Neural cell (in vitro differentiated cells): ENCODE results near the gene MED26. TPM values are rescaled to one million over a fixed set of nuclear protein-coding genes. Genes with fewer than 3 reads are reported as not detected.

ENCODE experiments used
- H2AFZ ChIP-seq: fragments of 200-600, 300-800 bp; sonication (generic), shearing (Covaris generic); 2 replicates; pipeline ENCODE4 v1.6.0; 2014; ENCODE audit warnings: low read depth, mild to moderate bottlenecking, antibody characterized with exemption, low read length, moderate library complexity
- H3F3A ChIP-seq: fragments of 200-600 bp; shearing (Covaris generic); 2 replicates; pipeline ENCODE4 v1.6.1; 2016; ENCODE audit warnings: mild to moderate bottlenecking, moderate library complexity, mixed read lengths, antibody characterized with exemption, low read length; ENCODE audit not compliant: insufficient read depth, poor library complexity, severe bottlenecking
- H3K27ac ChIP-seq: fragments of 200-600, 300-800 bp; sonication (generic), shearing (Covaris generic); 2 replicates; pipeline ENCODE4 v1.5.1; 2014; ENCODE audit warnings: mild to moderate bottlenecking, low read length, moderate library complexity
- H3K27me3 ChIP-seq: fragments of 300-800, 200-600 bp; sonication (generic), shearing (Covaris generic); 2 replicates; pipeline ENCODE4 v1.6.0; 2014; ENCODE audit warnings: mild to moderate bottlenecking, low read depth, low read length, moderate library complexity; ENCODE audit not compliant: insufficient read depth
- H3K36me3 ChIP-seq: fragments of 300-800, 200-600 bp; sonication (generic), shearing (Covaris generic); 2 replicates; pipeline ENCODE4 v1.5.1; 2014; ENCODE audit warnings: mild to moderate bottlenecking, antibody characterized with exemption, low read length, moderate library complexity; ENCODE audit not compliant: insufficient read depth
- H3K4me2 ChIP-seq: fragments of 300-800, 200-600 bp; sonication (generic), shearing (Covaris generic); 2 replicates; pipeline ENCODE4 v1.6.0; 2014; ENCODE audit warnings: mild to moderate bottlenecking, low read length
- H3K4me3 ChIP-seq: fragments of 300-800, 200-600 bp; sonication (generic), shearing (Covaris generic); 2 replicates; pipeline ENCODE4 v1.5.1; 2014; ENCODE audit warnings: mild to moderate bottlenecking, low read length, moderate library complexity
- H3K79me2 ChIP-seq: fragments of 200-600 bp; shearing (Covaris generic); replicated peaks from 2 replicates; pipeline ENCODE4 v1.6.0; 2014; ENCODE audit warnings: mild to moderate bottlenecking, low read length, moderate library complexity; ENCODE audit not compliant: insufficient read depth
- H3K9ac ChIP-seq: fragments of 300-800, 200-600 bp; sonication (generic), shearing (Covaris generic); 2 replicates; pipeline ENCODE4 v1.6.1; 2016; ENCODE audit warnings: mild to moderate bottlenecking, low read length, mixed read lengths
- H3K9me2 ChIP-seq: fragments of 200-600 bp; shearing (Covaris generic); 2 replicates; pipeline ENCODE4 v1.6.1; 2016; ENCODE audit warnings: mild to moderate bottlenecking, low read length, mixed read lengths; ENCODE audit not compliant: insufficient read depth
- H3K9me3 ChIP-seq: fragments of 200-600, 300-800 bp; sonication (generic), shearing (Covaris generic); 2 replicates; pipeline ENCODE4 v1.6.1; 2016; ENCODE audit warnings: mild to moderate bottlenecking, mixed run types, low read length, moderate library complexity, mixed read lengths
- H4K20me1 ChIP-seq: fragments of 200-600 bp; shearing (Covaris generic); 2 replicates; pipeline ENCODE4 v1.6.1; 2016; ENCODE audit warnings: mild to moderate bottlenecking, mixed run types; ENCODE audit not compliant: insufficient read depth
- CTCF ChIP-seq: fragments of 450-650 bp; IDR thresholded peaks from 2 replicates; pipeline ENCODE4 v1.5.1; 2014; ENCODE audit warnings: antibody characterized with exemption, mild to moderate bottlenecking, moderate library complexity; ENCODE audit not compliant: poor library complexity, severe bottlenecking
- EP300 ChIP-seq: fragments of 450-650 bp; conservative IDR thresholded peaks from 2 replicates; pipeline ENCODE4 v1.6.1; 2014; ENCODE audit warnings: antibody characterized with exemption, mild to moderate bottlenecking, moderate library complexity; ENCODE audit not compliant: poor library complexity, severe bottlenecking
- EZH2 ChIP-seq: fragments of 200-600, 300-800 bp; shearing (Covaris generic), sonication (generic); IDR thresholded peaks from 2 replicates; pipeline ENCODE4 v1.6.1; 2014; ENCODE audit warnings: antibody characterized with exemption, low read length, borderline replicate concordance, mild to moderate bottlenecking; ENCODE audit not compliant: insufficient read depth, poor library complexity, severe bottlenecking
- MXI1 ChIP-seq: fragments of 450-650 bp; conservative IDR thresholded peaks from 2 replicates; pipeline ENCODE4 v1.6.1; 2014; ENCODE audit warnings: antibody characterized with exemption, mild to moderate bottlenecking; ENCODE audit not compliant: poor library complexity, severe bottlenecking
- POLR2AphosphoS5 ChIP-seq: IDR thresholded peaks from 2 replicates; pipeline ENCODE4 v1.6.1; 2012
- RAD21 ChIP-seq: fragments of 450-650 bp; conservative IDR thresholded peaks from 2 replicates; pipeline ENCODE4 v1.6.1; 2014; ENCODE audit warnings: antibody characterized with exemption, mild to moderate bottlenecking, moderate library complexity
- REST ChIP-seq: IDR thresholded peaks from 2 replicates; pipeline ENCODE4 v1.6.1; 2012; ENCODE audit warnings: borderline replicate concordance
- SMC3 ChIP-seq: fragments of 450-650 bp; conservative IDR thresholded peaks from 2 replicates; pipeline ENCODE4 v1.6.1; 2014; ENCODE audit warnings: antibody characterized with exemption, mild to moderate bottlenecking, moderate library complexity; ENCODE audit not compliant: poor library complexity
- TAF1 ChIP-seq: IDR thresholded peaks from 2 replicates; pipeline ENCODE4 v1.6.1; 2012; ENCODE audit warnings: low read depth
- polyA plus RNA-seq: library from polyadenylated mRNA; depleted of rRNA; stranded (reverse); fragments of >200 nt; gene quantifications from 2 replicates; pipeline ENCODE4 v1.2.3, GENCODE V29; 2014

MED26 gene
- polyA plus RNA-seq, 1 donor from 2014 or later, result 4.2 TPM

- no peaks in the 10 kb centered on the region for H3K9me3 ChIP-seq
- TF ChIP-seq EZH2, result no peak
- no peak for TF ChIP-seq SMC3
- TF ChIP-seq REST, result no peak
- no peak for TF ChIP-seq TAF1
- no peak for TF ChIP-seq EP300
- TF ChIP-seq POLR2AphosphoS5, result no peak
- no peak for TF ChIP-seq RAD21
- TF ChIP-seq CTCF, result no peak
- TF ChIP-seq MXI1, result no peak
- no peaks in the 10 kb centered on the region for H3K9me2 ChIP-seq
- H3K27me3 ChIP-seq, result no peaks in the 10 kb centered on the region
- H3K4me2 ChIP-seq, result no peak overlapping the region
- H3K9ac ChIP-seq, result no peak overlapping the region
- H3K36me3 ChIP-seq, result no peaks in the 10 kb centered on the region
- H2AFZ ChIP-seq, result no peak overlapping the region
- H3K79me2 ChIP-seq, result peaks cover 45% of the 10 kb centered on the region
- no peak overlapping the region for H3K27ac ChIP-seq
- H3F3A ChIP-seq, result no peaks in the 10 kb centered on the region
- no peak overlapping the region for H3K4me3 ChIP-seq
- H4K20me1 ChIP-seq, result no peaks in the 10 kb centered on the region
These were observed 52.7 kb downstream of the MED26 start for GRCh38 chr19:16575282-16575681.

GRCh38 chr19:16573925-16574324, 54.1 kb downstream of the MED26 start:
- H2AFZ ChIP-seq, result no peak overlapping the region
- H3K27me3 ChIP-seq, result no peaks in the 10 kb centered on the region
- H3F3A ChIP-seq, result no peaks in the 10 kb centered on the region
- peaks cover 40% of the 10 kb centered on the region for H3K79me2 ChIP-seq
- H4K20me1 ChIP-seq, result no peaks in the 10 kb centered on the region
- no peak for TF ChIP-seq RAD21
- no peak for TF ChIP-seq CTCF
- TF ChIP-seq EZH2, result no peak
- TF ChIP-seq REST, result no peak
- TF ChIP-seq TAF1, result no peak
- H3K9me2 ChIP-seq, result no peaks in the 10 kb centered on the region
- H3K9ac ChIP-seq, result peak overlapping the region; percentile 10
- H3K4me3 ChIP-seq, result peak overlapping the region; percentile 94
- no peak overlapping the region for H3K27ac ChIP-seq
- H3K4me2 ChIP-seq, result peak overlapping the region; percentile 52
- no peaks in the 10 kb centered on the region for H3K9me3 ChIP-seq
- H3K36me3 ChIP-seq, result no peaks in the 10 kb centered on the region
